Neural progenitor cell (in vitro differentiated cells): ENCODE results near the gene LARGE2.

Experiments
- EZH2 ChIP-seq: fragments of 200-600 bp; sonication (generic); IDR thresholded peaks from 2 replicates; pipeline ENCODE4 v1.6.1; 2017; ENCODE audit warnings: antibody characterized with exemption, mild to moderate bottlenecking, moderate library complexity
- TF ChIP-seq, protein P1 (sequence below): fragments of 200-600 bp; sonication (generic); IDR thresholded peaks from 2 replicates; pipeline ENCODE4 v1.5.1; 2017; ENCODE audit warnings: antibody characterized with exemption, mild to moderate bottlenecking

DNA sequence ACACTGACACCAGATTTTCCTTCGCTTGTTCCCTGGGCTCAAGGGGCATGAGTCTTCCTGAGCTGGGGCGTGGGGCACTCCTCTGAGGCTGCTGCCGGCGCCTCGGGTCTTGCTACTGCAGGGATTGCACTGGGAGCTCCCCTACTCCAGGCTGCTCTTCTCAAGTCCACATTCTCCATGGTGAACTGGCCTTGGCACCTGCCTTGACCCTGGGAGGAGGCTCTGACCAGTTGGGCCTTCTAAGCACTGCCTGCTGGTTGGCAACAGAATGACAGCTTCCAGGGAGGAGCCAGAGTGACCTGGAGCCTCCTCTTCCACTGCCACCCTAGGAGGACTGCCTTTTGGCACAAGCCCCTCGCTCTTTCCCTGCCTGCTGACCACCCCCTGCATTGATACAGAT, 24.9 kb upstream of the LARGE2 start:
- no peak for TF ChIP-seq EZH2
- TF ChIP-seq, protein P1, sequence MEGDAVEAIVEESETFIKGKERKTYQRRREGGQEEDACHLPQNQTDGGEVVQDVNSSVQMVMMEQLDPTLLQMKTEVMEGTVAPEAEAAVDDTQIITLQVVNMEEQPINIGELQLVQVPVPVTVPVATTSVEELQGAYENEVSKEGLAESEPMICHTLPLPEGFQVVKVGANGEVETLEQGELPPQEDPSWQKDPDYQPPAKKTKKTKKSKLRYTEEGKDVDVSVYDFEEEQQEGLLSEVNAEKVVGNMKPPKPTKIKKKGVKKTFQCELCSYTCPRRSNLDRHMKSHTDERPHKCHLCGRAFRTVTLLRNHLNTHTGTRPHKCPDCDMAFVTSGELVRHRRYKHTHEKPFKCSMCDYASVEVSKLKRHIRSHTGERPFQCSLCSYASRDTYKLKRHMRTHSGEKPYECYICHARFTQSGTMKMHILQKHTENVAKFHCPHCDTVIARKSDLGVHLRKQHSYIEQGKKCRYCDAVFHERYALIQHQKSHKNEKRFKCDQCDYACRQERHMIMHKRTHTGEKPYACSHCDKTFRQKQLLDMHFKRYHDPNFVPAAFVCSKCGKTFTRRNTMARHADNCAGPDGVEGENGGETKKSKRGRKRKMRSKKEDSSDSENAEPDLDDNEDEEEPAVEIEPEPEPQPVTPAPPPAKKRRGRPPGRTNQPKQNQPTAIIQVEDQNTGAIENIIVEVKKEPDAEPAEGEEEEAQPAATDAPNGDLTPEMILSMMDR: no peak
